Breast epithelium (tissue), 3 donors: ENCODE measurements around the gene HSPBAP1.

Experiments used
- POLR2A ChIP-seq: fragments of 450-650 bp; IDR thresholded peaks from one replicate; pipeline ENCODE4 v1.6.1; 2016; ENCODE audit warnings: antibody characterized with exemption, mild to moderate bottlenecking, moderate library complexity
- POLR2AphosphoS5 ChIP-seq, 3 donors: sonication (generic); formaldehyde crosslinking; IDR thresholded peaks; one replicate each; pipeline ENCODE4 v1.6.1; 2017; ENCODE audit warnings: antibody characterized with exemption in 3 of 3
- TF ChIP-seq, protein P1 (sequence below), 3 donors: fragments of 450-650 bp; IDR thresholded peaks; one replicate each; pipeline ENCODE4 v1.5.1; 2016 to 2017; ENCODE audit warnings: antibody characterized with exemption in 3 of 3, mild to moderate bottlenecking in 3 of 3, moderate library complexity in 3 of 3

DNA sequence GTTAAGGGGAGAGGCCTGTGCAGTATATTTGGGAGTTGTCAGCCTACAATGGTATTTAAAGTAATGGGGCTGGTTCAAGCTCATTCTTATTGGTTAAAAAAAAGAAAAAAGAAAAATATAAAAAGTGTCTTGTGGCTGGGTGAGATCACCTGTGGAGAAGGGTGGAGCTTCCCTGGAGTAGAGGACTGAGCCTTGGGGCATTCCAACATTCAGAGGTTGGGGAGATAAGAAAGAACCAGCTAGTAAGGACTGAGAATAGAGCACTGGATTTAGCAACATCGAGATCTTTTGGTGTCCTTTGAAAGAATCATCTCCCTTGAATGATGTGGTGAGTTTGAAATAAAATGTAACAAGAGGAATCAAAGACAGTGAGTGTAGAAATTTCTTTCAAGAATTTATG lies 6.4 kb upstream of the HSPBAP1 start:
- TF ChIP-seq, protein P1, sequence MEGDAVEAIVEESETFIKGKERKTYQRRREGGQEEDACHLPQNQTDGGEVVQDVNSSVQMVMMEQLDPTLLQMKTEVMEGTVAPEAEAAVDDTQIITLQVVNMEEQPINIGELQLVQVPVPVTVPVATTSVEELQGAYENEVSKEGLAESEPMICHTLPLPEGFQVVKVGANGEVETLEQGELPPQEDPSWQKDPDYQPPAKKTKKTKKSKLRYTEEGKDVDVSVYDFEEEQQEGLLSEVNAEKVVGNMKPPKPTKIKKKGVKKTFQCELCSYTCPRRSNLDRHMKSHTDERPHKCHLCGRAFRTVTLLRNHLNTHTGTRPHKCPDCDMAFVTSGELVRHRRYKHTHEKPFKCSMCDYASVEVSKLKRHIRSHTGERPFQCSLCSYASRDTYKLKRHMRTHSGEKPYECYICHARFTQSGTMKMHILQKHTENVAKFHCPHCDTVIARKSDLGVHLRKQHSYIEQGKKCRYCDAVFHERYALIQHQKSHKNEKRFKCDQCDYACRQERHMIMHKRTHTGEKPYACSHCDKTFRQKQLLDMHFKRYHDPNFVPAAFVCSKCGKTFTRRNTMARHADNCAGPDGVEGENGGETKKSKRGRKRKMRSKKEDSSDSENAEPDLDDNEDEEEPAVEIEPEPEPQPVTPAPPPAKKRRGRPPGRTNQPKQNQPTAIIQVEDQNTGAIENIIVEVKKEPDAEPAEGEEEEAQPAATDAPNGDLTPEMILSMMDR (IDR thresholded peaks at IDR 0.05): no peak
- TF ChIP-seq POLR2A (no peak), POLR2AphosphoS5 (IDR thresholded peaks at IDR 0.05) (no peak)
